Stimulated activated CD8-positive, alpha-beta memory T cell treated with anti-CD3 and anti-CD28 coated beads, Interleukin-15, amount 100 ng/mL, for 24 hours (primary cell): ENCODE data around the gene C16orf96.

ENCODE experiments used
- DNase-seq: peaks from one replicate; pipeline ENCODE4 v3.0.0-alpha.2; 2020; ENCODE audit warnings: low read depth

C16orf96 gene

DNA sequence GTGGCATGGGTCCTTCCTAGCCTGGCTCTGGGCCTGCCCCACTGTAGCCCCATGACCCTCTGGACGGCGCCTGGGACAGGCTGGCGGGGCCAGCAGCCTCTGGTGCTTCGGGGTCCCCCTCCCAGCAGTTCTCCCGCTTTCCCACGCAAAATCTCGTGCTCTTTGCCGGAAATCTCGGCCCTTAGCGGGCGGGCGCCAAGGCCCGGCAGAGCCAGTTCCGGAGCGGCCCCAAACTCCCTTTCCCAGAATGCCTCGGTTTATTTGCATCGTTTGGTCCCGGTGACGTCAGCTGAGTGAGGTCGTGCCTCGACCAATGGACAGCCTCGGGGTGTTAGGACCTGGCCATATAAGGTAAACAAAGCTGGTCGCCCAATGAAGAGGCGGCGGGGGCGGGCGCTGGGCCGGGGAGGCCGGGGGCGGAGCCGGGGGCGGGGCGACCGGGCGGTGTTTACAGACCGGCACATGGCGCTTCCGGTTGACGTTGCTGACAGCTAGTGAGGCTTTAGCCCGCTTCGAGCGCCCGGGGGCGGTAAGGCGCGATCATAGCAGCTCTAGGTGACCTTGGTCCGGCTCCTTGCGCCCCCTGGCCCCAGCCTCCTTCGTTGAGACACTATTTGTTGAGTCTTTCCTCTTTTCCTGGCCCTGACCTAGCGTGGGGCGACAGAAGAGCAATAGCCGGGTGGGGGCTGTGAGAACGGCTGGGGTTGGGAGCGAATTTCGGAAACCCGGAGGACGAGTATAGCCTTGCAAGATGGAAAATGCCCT is 60.1 kb downstream of the C16orf96 start:
- DNase-seq, result peak; percentile 98

GRCh38 chr16:4617880-4618279 is 61.7 kb downstream of the C16orf96 start:
- DNase-seq, result no peak

- DNase-seq, result no peak
These were observed 62.7 kb downstream of the C16orf96 start for GRCh38 chr16:4618645-4619418.

DNA sequence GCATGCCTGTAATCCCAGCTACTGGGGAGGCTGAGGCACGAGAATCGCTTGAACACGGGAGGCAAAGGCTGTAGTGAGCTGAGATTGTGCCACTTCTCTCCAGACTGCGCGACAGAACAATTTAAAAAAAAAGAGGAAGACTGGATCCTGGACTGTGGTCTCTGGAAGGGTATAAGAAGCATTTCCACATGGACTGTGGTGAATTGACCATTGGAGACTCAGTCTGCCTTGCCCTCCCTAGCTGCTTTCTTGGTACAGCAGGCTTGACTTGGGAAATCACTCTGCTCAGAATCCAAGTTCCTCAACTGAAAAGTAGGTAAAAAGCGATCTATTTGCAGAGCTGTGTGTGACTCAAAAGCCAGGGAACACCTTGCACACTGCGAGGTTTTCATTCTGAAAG is 67.5 kb downstream of the C16orf96 start:
- no peak for DNase-seq

GRCh38 chr16:4624015-4624826 is 68.1 kb downstream of the C16orf96 start, which contains the start of gene MGRN1:
MGRN1 (plus strand) TSS chr16:4624826; CDS start chr16:4624961, 135 bp downstream.
- peak; percentile 70 for DNase-seq

DNA sequence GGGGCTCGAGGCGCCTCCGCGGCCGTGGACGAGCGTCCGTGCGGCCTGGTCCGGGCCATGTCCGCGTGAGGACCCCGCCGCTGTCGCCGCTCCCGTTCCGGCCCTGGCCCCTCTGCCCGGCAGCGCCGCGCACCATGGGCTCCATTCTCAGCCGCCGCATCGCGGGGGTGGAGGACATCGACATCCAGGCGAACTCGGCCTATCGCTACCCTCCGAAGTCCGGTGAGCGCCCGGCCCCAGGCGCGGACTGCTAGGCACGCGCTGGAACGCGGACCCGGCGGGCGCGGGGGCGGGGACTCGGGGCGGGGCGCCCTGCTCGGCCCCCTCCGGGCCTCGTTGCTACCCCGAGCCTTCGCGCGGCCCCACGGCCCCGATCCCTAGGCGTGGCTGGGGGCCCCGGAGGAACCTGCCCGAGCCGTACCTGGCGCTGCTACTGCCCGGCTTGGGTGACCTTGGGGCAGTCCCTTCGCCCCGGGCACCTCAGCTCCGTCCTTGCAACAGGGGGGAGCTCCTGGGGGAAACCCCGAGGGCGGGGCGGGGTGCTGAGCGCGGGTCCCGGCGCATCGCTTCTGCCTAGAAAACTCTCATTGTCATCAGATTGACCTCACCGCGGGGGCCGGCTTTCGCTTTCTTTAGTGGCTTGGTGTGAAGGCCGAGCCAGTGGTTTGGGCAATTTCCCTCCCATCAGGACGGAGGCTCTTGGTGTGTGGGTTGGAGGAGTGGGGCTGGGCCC is 68.9 kb downstream of the C16orf96 start:
- peak; percentile 51 for DNase-seq

DNA sequence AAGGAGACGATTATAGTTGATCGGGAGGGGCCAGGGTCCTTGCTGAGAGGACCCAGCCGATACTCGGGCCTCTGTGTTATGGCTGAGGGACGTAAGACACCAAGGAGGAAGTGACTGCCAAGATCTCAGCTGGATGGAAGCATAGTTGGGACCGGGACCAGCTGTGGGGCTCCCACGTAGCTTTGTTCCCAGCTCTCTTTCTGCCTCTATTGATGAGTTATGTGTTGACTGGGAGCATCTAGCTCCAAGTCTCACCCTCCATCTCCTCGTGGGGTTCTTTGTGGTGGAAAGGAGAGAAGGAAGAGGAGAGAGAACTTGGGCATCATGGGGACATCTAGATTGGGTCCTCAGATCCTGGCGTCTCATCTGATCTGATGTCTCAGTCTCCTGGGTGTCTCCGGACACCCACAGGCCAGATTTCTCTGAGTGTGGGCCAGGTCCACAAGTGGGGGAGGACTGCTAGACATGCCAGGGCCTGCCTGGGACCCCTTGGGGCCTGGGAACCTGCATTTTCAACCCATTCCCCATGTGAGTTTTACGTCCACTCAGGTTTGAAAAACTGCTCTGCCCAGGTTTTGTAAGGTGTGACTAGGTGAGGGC is 69.5 kb downstream of the C16orf96 start:
- no peak for DNase-seq

GRCh38 chr16:4626396-4626795 is 70.3 kb downstream of the C16orf96 start:
- DNase-seq, result no peak

DNA sequence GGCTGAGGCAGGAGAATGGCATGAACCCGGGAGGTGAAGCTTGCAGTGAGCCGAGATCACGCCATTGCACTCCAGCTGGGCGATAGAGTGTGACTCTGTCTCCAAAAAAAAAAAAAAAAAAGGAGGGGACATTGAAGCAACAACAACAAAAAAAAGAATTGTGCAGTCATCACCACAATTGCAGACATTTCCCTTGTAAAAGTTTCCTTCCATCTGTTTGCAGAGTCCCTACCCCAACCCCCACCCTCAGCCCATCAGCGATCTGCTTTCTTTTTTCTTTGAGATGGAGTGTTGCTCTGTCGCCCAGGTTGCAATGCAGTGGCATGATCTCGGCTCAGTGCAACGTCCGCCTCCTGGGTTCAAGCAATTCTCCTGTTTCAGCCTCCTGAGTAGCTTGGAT is 72.1 kb downstream of the C16orf96 start:
- DNase-seq, result no peak

DNA sequence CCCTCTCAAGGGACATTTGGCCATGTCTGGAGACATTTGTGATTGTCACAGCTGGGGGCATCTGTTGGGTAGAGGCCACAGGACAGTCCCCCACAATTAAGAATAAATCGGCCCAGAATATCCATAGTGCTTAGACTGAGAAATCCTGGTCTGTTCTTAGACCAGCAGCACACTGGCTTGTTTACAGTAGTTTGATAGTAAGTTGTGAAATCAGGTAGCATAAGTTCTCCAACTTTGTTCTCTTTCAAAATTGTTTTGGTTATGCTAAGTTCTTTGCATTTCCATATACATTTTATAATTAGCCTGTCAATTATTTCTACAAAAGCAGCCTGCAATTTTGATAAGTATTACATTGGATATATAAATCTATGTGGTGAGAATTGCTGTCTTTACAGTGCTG is 75.3 kb downstream of the C16orf96 start:
- no peak for DNase-seq

DNA sequence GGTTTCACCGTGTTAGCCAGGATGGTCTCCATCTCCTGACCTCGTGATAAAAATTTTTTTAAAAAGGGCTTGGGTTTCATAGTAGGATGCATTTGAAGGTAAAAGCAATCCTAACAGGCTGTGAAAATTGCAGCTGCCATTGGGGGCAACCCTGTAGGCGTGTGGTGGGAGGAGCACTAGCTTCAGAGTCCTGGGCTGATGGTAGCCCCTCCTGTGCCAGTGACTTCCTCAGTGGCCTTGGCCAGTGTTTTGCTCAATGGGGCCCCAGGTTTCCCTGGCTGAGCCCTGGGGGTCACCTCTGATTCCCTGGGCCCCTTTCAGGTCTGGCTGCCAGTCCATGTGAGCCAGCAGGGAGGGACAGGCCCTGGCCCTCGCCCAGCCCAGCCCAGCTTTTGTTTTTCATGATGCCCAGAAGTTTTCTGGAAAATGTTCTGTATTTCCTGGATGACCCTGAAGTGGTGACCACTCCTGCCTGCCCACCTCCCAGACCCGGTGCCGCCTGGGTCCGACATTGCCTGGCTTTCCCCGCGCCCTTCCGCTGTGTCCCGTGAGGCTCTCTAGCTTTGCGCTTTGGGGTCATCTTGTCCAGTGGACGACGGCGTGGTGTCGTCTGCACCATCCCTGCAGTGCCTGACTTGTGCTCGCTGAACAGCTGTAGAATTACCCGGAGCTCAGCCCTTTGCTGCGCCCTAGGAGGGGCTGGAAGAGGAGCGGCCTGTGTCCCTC is 77.9 kb downstream of the C16orf96 start:
- DNase-seq, result no peak

DNA sequence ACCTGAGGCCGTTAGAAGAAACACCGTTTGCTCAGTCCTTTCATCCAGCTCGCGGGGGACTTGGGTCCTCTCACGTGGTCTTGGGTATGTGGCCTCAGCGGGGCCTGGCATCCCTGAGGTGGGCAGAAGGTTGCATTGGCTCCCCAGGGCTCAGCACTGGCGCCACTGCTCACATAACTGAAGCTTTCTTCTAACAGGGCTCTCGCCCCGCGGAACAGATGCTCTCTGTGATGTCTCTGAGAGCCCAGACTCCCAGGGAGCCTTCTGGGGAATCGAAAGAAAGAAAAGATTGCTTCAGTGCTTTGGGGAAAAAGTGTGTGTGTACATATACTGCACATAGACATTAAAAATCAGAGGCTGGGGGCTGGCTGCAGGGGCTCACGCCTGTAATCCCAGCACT is 78.6 kb downstream of the C16orf96 start:
- no peak for DNase-seq

DNA sequence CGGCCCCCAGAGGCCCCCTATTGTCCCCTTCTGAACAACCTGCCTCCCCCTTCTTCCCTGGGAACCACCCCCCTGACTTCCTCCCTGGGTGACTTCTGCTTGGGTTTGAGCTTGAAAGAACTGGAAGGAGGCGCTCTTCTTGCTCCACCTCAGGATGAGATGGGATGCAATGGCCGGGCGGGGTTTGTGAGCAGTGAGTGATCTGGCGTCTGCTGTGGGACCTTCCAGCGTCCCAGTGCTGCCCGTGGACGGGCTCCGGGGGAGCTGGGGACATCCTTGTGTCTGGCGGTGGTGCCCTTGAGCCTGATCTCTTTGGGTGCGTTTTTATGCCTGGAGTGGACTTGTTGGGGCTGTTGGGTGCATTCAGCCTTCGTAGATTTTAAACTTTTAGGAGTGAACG is 80.1 kb downstream of the C16orf96 start:
- no peak for DNase-seq

GRCh38 chr16:4637501-4638166 is 81.5 kb downstream of the C16orf96 start:
- DNase-seq, result no peak

DNA sequence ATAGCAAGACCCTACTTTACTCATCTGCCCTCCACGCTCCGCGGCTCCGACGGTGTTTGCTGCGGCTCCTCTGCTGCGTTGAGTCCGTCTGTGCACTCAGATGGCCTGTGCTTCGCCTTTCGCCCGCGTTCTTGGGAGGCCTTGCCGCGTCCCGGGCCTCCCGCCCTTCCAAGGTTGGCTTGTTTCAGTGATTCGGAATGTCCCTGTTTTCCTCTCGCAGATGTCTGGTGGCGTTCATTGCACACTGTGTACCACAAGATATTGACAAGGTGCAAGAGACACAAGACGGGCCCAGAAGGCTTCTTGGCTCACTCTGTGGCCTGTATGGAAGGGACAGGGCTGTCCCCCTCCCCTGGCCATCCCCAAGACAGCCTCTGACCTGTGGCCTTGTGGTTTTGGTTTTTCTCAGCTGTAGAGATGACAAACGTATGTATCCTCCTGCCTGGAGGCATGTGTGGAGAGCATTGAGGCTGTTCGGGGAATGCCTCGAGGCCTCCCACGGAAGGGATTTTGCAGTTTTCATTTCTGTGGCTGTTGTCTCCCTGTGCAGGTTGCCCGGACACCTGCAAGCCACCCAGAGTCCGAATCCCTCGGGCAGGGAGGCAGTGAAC is 83.9 kb downstream of the C16orf96 start:
- DNase-seq, result no peak

DNA sequence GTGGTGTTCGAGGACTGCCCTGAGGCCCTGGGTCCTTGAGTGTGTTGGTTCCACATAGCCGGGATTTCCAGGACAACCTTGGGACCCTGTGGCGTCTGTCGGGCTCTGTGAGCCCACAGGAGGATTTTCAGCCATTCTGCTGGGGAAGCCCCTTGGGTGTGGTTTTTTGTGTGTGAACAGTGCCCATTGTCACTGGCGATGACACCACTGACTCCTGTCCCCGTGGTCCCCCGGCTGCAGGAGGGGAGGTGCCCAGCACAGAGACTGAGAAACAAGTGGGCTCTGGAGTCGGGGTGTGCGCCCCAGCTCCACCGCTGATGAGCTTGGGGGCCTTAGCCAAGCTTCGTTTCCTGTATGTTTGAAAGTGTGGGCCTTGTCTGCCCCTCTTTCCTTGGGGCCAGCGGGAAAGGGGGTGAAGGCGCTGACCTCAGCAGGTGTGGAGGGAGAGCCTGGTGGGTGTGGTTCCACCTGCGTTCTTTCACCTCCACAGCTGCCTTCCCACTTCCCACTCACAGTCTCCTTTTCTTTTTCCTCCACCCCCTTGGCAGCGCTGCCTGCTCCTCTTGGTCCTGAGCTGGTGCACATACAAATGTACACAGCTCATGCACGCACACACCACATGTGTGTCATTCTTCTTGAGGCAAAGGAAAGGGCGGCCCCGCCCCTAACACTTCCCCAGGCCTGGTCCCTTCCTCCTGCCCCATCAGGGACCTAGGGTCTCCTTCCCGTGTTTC is 84.6 kb downstream of the C16orf96 start:
- DNase-seq, result no peak

DNA sequence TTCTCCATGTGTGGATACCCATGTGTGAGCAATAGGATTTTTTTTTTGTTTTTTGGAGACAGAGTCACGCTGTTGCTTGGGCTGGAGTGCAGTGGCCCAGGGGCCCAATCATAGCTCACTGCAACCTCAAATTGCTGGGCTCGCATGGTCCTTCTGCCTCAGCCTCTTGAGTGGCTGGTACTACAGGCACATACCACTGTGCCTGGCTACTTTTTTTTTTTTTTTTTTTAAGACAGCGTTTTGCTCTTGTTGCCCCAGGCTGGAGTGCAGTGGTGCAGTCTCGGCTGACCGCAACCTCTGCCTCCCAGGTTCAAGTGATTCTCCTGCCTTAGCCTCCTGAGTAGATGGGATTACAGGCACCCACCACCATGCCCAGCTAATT is 85.2 kb downstream of the C16orf96 start:
- DNase-seq, result no peak

GRCh38 chr16:4641895-4642294 is 85.8 kb downstream of the C16orf96 start:
- DNase-seq, result no peak
